Retina (tissue), 1 donor: ENCODE results near the gene MCTP1.
A peak's percentile ranks its signal among the peaks of the same experiment; 100 is the strongest.
"Not testable (repeated sequence)": the region's sequence is repeated elsewhere in the genome, so short reads cannot be mapped to it uniquely, and the experiment has no call there.

Source experiments
- DNase-seq: peaks from one replicate; pipeline ENCODE4 v3.0.0-alpha.2; 2016

Gene MCTP1

DNA sequence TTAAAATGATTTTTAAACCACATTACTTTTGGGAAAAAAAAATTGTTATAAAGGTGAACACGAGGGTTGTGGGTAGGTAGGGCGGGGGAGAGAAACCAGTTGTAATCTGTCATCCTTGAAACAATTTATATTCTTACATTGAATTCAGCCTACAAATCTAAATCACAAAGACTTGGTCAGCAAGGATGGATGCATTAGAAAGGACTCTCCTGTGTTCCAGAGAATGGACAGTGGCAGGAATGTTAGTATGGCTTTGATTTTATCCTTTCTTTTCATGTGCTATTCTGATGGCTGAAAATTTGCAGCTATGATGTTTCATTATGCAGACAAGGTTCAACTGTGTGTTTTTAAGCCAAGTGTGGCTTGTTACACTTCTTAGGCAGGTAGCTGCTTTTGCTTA lies 431.8 kb downstream of the MCTP1 start:
- DNase-seq: no peak

GRCh38 chr5:94850960-94851359 lies 433.9 kb downstream of the MCTP1 start:
- DNase-seq: no peak

DNA sequence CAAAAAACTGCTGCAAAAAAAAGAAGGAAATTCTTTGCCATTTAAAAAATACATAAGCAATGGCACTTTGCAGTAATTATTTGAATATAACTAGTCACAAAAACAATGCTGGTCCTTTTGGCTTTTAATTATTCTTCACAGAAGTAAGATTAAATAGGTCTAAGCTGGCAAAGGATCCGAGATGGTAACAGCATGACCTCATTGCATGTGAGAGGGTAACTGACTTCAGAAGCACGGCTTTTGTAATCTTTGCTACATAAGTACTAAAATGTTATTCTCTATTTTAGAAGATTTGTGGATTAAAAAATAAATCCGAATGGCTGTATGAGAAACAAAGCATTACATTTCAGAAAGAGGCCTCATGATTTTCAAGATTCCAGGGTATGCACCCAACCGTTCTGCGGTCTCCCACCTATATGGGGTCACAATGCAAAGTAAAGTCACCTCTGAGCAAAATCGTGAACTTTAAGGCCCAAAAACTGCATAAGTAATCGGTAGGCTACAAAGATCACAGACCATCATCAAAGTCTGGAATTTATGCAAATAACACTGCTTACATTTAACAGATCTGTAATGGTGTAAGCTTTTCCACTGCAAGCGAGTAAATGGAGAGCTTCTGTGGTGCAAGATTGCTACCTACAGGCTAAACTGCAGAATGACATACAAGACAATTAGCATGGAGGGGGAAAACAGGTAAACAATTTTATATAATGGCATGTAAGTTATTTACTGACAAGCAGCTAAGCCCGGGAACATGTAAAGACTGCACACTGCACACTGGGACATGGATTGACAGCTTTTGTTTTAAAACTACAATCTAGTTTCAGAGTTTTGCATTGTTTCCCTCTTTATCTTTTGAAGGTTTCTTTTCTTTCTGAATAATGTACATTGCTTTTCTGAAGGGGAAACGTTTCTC lies 434.8 kb downstream of the MCTP1 start:
- peak; percentile 58 for DNase-seq

GRCh38 chr5:94849324-94849723 lies 435.6 kb downstream of the MCTP1 start:
- DNase-seq: no peak

DNA sequence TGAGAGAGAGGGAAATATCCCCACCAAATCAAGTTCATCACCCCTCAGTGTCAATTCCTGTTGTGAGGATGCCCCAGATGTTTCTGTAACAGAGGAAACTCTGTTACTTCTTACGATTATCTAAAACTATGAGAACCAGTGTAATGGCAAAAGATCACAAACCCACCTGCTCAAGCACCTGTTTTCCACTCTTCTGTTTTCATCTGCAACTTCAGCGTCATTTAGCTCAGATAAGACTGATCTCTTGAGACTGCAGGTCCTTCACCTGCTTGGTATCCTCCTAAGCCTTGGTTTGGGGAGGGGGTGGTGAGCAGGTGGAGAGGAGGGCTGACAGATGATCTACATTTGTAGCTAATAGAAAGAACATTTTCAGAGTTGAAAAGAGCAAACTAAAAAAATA lies 437.2 kb downstream of the MCTP1 start:
- no peak for DNase-seq

GRCh38 chr5:94847019-94847418 lies 437.9 kb downstream of the MCTP1 start:
- DNase-seq: no peak

GRCh38 chr5:94845696-94846095 lies 439.2 kb downstream of the MCTP1 start:
- DNase-seq: not testable (repeated sequence)

- no peak for DNase-seq
Measured at GRCh38 chr5:94841598-94842322, 443.1 kb downstream of the MCTP1 start.

GRCh38 chr5:94833851-94834250 lies 451.0 kb downstream of the MCTP1 start:
- no peak for DNase-seq

DNA sequence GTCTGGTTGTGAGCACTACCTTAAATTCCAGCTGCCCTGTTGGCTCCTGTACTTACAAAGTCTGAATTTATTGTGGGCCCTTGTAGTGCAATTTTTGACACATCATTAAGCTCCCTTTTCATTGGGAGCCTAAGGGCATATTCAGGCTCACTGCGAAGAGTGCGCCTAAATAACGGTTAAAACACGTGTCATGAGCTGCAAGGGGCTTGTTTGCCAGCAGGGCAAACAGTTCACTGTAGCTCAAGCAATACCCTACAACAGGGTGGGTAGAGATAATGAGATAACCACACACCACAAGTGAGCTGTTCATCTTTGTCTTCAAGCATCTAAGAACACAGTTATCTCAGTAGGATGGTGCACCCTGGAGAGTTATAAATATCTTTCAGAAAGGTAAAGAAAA lies 452.2 kb downstream of the MCTP1 start:
- DNase-seq: no peak

DNA sequence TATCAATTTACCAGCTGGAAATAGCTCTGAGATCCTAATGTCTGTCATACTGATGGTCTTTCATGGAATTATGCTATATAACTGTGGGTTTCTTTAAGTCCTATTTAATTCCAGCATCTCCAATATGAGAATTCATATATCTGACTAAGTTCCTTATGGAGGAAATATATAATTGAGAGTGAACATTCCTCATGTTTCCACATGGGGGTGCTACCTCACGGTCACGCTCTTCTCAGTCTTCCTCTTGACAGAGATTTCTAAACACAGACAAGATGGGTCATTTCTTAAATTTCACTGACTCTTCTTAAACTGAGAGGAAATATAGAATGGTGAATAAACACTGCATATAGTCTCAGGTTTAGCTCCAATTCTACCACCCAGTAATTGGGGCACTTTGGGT lies 454.4 kb downstream of the MCTP1 start:
- DNase-seq: no peak

GRCh38 chr5:94828222-94828621 lies 456.7 kb downstream of the MCTP1 start:
- not testable (repeated sequence) for DNase-seq

DNA sequence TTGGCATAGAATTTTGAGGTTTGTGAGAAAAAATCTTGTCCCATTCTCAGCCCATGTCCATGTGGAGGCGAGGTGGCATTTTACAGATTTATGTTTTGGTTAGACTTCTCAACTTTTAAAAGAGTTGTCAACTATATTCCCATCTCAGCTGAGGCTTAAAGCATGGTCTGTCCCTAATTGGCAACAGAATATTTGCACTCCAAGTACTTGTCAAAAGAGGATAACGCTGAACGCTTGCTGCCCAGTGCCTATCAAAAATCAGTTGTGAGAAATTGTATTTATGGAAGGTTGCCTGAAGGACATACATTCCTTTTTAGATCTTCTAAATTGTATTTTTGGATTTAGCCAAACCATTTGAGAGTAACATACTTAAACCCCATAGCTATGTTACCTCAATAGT lies 464.4 kb downstream of the MCTP1 start:
- no peak for DNase-seq

DNA sequence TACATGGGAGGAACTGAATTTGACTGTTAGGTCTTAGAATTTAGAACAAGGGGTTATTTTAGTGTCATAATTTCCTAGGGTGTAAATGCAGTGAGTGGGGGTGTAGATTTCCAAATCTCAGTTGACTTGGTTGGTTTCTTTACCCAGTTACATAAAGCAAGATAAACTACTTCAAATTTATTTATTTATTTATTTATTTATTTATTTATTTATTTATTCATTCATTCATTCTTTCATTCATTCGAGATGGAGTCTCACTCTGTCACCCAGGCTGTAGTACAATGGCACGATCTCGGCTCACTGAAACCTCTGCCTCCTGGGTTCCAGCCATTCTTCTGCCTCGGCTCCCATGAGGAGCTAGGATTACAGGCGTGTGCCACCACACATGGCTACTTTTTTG lies 466.0 kb downstream of the MCTP1 start:
- DNase-seq: no peak

- DNase-seq: no peak
Measured at GRCh38 chr5:94815313-94816039, 469.4 kb downstream of the MCTP1 start.

DNA sequence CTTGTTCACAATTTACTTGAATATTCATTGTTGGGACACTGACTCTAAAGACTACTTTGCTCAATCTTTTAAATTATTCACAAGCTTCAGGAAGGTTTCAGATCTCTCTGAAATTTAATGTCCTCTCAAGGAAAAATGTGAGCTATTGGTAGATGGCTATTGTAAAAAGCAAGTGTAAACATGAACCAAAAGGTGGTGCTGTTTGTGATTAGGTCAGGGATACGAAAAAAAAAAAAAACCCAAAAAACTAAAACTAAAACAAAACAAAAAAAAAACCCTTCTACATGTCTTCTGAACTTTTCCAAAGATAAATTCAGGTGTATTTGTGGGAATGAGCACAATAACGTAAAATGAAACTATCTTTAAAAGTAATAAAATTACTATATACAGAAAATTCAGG lies 472.7 kb downstream of the MCTP1 start:
- DNase-seq: no peak

GRCh38 chr5:94811331-94811730 lies 473.6 kb downstream of the MCTP1 start:
- no peak for DNase-seq

DNA sequence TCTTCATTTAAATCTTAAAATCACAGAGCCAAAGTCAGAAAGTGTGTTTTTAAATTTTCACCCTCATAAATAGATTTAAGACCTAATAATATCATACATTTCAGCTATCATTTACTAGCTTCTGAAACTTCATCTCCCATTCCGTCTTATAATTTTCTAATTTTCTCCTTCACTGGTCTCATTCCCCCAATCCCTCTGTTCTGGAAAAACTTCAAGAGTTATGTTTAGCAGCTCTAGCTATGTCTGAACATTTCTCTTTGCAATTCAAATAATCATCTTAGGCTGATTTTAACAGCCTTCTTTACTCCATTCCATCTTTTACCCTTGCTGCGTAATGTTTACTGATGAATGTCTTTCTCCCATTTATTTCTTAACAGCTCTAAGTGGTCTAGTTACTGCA lies 474.0 kb downstream of the MCTP1 start:
- DNase-seq: no peak

DNA sequence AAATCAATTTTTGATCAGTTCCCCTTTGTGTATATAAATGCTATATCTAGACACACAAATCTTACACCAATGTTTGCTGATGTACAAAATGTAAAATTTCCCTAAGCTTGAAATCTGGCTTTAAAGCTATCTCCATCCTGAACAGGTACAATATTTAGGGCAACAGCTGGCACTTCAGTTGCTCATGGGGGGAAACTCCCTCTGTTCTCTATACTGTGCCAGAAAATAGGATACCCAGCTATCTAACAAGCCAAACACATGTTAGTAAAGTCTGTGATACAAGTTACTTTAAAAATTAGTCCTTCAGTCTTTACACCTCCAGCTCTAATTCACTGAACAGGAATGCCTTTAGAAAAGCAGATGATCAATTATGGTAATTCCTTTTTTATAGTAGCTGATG lies 474.6 kb downstream of the MCTP1 start:
- no peak for DNase-seq

DNA sequence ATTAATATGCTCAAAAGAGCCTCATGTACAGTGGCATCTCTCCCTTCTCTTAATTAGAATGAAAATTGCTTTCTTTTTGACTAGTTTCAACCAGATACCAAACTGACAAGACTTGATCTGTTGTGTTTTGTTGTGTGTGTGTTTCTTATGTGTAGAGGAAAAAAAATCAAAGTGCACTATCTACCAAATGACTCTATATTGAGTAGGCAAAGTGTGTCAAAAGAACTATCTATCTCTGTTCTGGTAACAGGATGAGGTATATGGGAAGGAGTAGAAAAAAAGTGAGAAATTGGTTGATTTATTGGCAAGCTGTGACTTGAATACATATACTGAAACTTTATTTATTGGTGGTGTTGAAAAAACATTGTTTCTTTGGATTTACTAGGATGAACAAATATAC lies 476.4 kb downstream of the MCTP1 start:
- no peak for DNase-seq

- no peak for DNase-seq
Measured at GRCh38 chr5:94807985-94808384, 476.9 kb downstream of the MCTP1 start.

DNA sequence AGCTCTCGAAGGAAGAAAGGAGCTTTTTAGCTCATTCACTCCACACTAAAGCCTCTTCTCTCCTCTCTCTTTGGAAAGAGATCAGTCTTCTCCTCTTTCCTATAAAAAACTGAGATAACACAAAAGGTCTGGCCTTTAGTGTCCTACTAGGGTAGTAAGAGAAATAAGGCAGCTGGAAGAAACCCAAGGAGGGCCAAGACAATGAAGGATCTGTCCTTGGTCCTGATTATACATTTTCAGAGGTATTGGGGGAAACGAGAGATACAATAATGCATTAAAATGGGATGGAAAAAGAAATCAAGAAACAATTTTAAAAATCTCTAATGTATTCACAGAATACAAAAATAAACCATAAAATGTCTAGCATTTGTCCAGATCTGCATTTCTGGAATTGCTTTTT lies 482.4 kb downstream of the MCTP1 start:
- DNase-seq: no peak

DNA sequence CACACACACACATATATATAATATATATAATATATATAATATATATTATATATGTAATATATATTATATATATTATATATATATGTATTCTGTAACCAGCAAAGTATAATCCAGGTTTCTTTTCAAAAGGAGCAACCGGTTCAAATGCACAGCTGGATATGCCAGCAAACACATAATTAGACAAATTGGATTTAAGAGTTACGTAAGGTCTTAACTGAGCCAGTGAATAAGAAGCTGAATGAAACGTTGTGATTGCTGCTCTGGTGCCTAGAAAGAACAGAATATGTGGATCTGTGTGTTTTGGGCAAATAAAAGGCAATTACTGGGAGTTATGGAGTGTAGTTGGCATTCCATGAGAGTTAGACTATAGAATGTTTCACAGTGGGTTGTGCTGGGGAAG lies 488.3 kb downstream of the MCTP1 start:
- no peak for DNase-seq

- DNase-seq: no peak
Measured at GRCh38 chr5:94793816-94794198, 491.1 kb downstream of the MCTP1 start.
